Astrocyte of the cerebellum (primary cell): ENCODE results near the gene LRRIQ1.
A peak's percentile ranks its signal among the peaks of the same experiment; 100 is the strongest.

Source experiments
- DNase-seq: peaks from one replicate; pipeline ENCODE4 v3.0.0-alpha.2; 2011; ENCODE audit warnings: low read depth
- H3K4me3 ChIP-seq: 2 replicates; pipeline ENCODE4 v1.5.1; 2011; ENCODE audit warnings: mild to moderate bottlenecking, low read depth, low read length, moderate library complexity
- in situ Hi-C: cut with HindIII; loops from 2 replicates; pipeline ENCODE4 v1.10.0; 2017; ENCODE audit warnings: low sequenced_read_pairs
- TF ChIP-seq, protein P1 (sequence below): IDR thresholded peaks from 2 replicates; pipeline ENCODE4 v1.5.1; 2012; ENCODE audit warnings: low read length, low read depth, moderate library complexity, mild to moderate bottlenecking; ENCODE audit errors: missing control alignments

The LRRIQ1 gene

DNA sequence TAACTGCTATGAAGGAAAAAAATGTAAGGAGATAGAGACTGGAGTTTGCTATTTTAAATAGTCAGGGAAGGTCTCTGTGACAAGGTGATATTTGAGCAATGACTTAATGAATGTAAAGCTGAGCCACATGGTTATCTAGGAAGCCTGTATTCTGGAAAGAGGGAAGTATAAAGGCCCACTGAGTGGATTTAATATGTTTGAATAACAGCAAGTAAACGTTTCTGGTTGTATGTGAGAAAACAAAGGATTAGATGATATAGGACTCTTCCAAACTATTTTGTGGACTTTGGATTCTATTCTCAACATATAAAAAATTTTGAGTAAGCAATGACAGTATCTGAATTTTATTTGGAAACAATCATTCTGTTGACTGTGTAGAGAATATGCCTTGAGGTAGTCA is 5.2 kb downstream of the LRRIQ1 start:
- in situ Hi-C loops: no loop called here
- TF ChIP-seq, protein P1, sequence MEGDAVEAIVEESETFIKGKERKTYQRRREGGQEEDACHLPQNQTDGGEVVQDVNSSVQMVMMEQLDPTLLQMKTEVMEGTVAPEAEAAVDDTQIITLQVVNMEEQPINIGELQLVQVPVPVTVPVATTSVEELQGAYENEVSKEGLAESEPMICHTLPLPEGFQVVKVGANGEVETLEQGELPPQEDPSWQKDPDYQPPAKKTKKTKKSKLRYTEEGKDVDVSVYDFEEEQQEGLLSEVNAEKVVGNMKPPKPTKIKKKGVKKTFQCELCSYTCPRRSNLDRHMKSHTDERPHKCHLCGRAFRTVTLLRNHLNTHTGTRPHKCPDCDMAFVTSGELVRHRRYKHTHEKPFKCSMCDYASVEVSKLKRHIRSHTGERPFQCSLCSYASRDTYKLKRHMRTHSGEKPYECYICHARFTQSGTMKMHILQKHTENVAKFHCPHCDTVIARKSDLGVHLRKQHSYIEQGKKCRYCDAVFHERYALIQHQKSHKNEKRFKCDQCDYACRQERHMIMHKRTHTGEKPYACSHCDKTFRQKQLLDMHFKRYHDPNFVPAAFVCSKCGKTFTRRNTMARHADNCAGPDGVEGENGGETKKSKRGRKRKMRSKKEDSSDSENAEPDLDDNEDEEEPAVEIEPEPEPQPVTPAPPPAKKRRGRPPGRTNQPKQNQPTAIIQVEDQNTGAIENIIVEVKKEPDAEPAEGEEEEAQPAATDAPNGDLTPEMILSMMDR: no peak
- H3K4me3 ChIP-seq: no peak overlapping the region
- no peak for DNase-seq

DNA sequence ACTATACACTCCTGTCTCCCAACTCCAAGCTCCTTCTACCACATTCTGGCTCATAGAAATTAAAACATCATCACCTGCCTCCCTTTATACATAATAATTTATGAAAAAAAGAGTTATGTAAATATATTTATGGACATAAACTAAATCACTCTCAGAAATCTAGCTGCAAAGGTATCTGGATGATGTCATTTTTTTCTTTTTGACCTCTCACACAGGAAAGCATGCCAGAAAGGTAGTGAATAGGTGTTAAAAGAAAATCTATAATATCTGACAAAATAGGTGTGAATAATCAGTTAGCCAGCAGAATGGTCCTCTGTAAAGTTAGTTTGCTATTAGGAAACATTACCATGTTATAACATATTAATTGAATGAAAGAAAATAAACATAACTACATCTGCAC is 7.7 kb downstream of the LRRIQ1 start:
- H3K4me3 ChIP-seq: no peak overlapping the region
- in situ Hi-C loops: no loop called here
- DNase-seq: no peak
- TF ChIP-seq, protein P1: no peak

DNA sequence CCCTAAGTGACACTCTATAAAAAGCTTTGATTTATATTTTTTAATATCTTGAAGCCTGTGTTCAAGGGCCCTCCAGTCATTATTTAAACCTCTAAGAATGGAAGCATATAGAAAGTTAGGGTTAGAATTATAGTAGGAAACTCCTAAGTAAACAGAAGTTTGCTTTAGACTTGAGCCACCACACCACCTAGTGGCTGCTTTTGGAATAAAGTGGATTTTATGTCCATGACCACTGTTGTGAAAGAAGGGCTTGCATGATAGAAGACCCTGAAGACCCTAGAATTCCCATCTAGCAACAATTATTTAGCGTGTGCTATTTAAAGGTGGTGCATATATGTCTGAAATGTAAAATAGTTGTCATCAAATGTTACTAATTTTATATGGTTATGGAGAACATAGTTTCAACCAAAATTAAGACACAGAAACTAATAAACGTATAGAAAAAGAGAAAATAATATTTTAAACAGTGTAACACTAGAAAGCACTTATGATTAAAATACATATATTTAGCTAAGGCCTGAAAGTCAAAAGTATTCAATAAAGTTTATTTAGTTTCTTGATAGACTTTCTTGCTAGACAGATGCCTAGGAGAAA is 21.3 kb downstream of the LRRIQ1 start:
- TF ChIP-seq, protein P1: peak; percentile 77
- no peak overlapping the region for H3K4me3 ChIP-seq
- DNase-seq: peak; percentile 38
- in situ Hi-C loops: no loop called here

DNA sequence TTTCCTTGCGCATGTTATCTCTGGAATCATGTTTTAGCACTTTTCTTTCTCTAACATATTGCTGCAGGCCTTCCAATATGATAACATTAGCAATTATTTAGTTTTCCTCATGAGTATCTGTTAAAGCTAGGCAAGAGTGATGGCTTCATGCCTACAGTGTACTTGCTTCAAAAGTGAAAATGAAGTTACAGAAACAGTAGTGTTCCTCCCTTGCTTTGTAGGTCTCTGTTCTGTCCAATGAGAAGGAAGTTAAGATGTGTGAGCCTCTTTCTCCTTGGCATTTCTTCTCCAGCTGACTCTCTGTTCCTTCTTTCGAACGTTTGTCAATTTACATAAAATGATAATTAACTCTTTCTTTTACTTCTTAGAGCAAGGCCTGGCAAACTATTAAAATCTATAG is 22.2 kb downstream of the LRRIQ1 start:
- TF ChIP-seq, protein P1: no peak
- no peak overlapping the region for H3K4me3 ChIP-seq
- no peak for DNase-seq
- in situ Hi-C loops: no loop called here

DNA sequence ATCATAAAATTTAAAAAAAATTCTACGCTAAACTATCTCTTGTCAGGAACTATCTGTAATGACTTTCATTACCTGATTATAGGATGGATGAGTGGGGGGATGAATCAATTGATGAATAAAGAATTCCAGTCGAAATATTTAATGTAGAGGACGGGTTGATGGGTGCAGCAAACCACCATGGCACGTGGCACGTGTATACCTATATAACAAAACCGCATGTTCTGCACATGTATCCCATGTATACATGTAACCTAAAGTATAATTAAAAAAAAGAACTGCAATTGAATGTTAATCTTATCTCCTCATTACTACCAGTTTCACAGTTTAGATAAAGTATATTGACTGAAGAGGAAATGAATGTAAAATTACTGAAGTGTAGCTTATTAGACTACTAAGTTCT is 23.4 kb downstream of the LRRIQ1 start:
- TF ChIP-seq, protein P1: no peak
- in situ Hi-C loops: no loop called here
- DNase-seq: no peak
- H3K4me3 ChIP-seq: no peak overlapping the region

DNA sequence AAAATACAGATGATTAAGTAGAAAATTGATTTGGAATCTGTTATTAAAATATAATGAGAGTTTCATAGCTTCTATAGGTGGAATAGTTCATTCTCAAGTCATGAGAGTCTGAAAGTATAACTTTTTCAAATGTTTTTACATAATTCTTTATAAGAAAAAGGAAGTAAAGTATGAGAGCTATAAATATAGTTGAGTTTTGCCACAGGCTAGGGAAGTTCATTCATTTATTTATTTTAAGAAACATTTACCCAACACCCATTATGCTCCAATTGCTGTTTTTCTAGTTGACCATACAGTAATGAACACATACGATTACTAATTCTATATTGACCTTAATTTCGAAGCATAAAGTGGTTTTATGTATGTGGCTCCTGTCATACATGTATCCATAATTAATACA is 24.8 kb downstream of the LRRIQ1 start:
- in situ Hi-C loops: no loop called here
- DNase-seq: no peak
- H3K4me3 ChIP-seq: no peak overlapping the region
- TF ChIP-seq, protein P1: no peak
